AG20443 (cell line): ENCODE results near the gene AGO1.
"Not testable (repeated sequence)": the region's sequence is repeated elsewhere in the genome, so short reads cannot be mapped to it uniquely, and the experiment has no call there.

Experiments used
- DNase-seq: peaks from one replicate; pipeline ENCODE4 v3.0.0; 2012; ENCODE audit warnings: low spot score, mixed read lengths

The AGO1 gene

GRCh38 chr1:35915693-35916092 is 32.7 kb downstream of the AGO1 start:
- no peak for DNase-seq

- DNase-seq = no peak
Measured at GRCh38 chr1:35923791-35924221, 40.8 kb downstream of the AGO1 start.

- DNase-seq = no peak
Measured at GRCh38 chr1:35924838-35925237, 41.8 kb downstream of the AGO1 start.

DNA sequence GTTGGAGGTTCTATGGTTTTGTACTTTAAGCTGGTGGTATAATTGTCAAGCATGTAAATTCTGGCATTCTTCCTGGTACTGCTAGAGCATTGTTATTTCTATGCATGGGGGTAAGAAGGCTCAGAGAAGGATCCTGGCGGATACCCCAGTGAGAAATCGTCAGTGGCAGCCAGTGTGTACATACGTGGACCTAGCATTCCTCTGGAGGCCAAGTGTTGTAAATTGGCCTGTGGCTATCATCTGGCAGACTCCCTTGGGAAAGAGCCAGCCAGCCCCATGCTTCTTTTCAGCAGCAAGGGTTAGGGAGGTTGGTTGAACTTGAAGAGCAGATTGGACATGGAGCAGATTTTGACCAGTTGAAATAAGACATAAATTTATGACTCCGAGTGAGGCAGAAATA is 42.7 kb downstream of the AGO1 start:
- DNase-seq = peak; percentile 24

DNA sequence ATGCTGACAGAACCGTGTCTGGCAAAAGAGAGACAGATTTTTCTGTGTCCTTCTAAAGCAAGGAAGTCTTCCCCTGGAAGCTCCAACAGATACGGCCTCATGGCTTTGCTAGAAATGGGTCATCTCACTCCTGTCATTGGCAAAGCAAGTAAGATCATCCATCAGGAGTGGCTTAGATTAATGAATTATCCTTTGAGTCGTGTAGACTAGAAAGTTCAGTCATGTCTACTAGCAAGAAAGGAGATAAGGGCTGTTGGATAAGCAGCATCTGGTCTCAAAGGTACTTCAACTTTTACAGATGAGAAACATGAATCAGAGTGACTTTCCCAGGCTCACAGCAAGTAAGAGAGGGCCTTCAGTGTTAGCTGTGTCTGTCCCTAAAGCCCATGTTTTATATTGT is 44.5 kb downstream of the AGO1 start:
- no peak for DNase-seq

- DNase-seq = peak; percentile 75
Measured at GRCh38 chr1:35929730-35930592, 47.0 kb downstream of the AGO1 start.

DNA sequence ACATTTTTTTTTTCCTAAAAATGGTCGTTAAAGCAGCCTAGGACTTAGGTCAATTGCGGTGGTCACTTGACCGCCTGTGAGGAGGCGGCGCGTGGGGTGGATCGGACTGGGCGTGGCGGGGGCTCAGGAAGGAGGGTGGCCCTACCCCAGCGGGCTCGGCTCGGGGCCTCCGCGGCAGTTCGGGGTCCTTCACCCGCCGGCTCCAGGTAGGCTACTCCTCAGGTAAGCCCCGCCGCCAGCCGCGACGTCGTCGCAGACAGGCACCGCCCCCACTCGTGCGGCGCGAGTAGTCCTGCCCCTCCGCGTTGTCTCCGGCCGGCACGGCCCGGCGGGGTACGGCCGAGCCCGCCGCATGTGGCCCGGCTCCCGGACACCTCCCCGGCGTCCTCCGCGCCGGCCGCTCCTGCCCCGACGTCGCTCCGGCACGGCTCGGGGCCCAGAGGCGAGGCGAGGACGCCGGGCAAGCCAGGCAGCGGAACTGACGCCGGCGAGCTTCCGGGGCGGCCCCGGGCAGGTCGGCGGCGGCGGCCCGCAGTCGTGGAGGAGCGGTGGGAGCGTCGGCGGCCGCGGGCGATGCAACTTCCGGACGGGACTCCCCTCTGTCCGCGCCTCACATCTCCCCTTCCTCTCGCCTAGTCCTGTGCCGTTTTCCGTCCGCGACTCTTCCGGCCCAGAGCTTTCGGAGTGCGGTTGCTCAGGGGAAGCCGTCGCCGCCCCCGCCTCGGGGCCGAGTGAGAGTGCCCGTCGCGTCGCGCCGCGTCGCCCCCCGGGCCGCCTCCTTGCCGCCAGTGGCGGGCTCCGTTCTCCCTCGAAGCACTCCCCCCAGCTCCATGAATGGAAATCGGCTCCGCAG is 47.8 kb downstream of the AGO1 start, which contains the start of gene AGO3:
Gene AGO3, plus strand, starts transcription at position 513 of the 853 bp plus-strand sequence. Its CDS starts 322 bp downstream, at position 835.
- peak; percentile 96 for DNase-seq

DNA sequence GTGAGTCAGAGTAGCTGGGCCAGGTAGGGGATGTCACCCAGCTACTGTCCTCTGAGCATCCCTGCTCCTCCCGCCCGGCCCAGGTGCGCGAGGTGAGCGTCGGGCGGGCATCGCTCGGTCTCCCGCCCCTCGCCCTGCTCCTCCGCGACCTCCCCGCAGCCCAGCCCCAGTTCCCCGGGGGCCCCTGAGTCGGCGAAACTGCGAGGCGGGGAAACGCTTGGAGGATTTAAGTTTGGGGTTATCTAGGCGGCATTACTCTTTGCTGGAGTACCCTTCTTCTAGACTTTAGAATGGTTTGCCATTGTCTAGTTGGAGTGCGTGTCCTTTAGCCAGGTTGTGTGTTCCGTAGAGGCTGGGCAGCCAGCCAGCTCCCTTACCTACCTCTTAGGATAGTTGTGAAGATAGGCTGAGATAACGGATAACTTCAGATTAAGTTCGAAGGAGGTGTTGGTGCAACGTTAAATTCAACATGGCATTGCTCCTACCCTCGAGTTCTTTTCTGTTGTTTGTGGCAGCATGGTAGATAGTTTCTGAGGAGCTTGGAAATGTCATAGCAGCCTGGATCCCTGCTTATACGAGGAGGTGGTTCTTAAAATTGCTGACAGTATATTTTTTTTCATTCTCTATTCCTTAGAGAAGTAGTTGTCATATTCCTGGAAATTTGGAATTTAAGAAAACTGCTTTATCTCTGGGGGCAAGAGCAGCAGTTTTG is 48.6 kb downstream of the AGO1 start:
- DNase-seq = no peak

GRCh38 chr1:35932158-35932636 is 49.2 kb downstream of the AGO1 start:
- DNase-seq = no peak

DNA sequence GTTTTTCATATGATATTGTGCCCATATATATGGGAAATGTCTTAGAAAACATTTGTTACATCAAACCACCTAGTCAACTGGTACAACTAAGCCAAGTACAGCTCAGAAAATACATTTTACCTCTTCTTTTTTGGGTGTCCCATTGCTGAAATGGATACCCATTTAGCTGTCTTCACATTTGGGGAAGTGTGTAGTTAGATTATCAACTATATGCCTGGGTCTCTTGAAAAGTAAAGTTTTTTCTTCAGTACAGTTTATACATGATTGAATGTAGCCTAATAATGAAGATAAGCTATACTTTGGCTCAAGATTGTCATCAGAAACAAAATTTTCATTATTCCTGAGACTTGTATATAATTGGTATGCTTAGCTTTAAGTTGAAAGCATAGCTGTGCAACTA is 49.9 kb downstream of the AGO1 start:
- no peak for DNase-seq

- no peak for DNase-seq
Measured at GRCh38 chr1:35935442-35936388, 52.7 kb downstream of the AGO1 start.

- no peak for DNase-seq
Measured at GRCh38 chr1:35936838-35937237, 53.8 kb downstream of the AGO1 start.

GRCh38 chr1:35939484-35939883 is 56.5 kb downstream of the AGO1 start:
- no peak for DNase-seq

DNA sequence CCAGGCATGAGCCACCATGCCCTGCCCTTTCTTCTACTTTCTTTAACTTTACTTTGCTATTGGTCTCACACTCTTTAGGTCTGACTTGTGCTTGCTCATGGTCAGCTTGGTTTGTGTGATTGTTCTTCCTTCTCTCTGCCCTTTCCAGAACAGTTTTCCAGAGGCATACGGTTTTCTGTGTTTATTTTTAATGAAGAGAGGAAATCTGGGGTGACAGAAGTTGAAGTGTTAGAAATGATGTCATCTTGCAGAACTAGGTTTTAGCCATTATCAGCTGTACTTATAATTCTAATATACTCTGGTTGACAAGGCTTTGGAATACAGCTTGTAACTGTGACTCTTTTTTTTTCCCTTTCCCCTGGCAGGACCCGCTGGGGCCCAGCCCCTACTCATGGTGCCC is 62.3 kb downstream of the AGO1 start:
- no peak for DNase-seq

DNA sequence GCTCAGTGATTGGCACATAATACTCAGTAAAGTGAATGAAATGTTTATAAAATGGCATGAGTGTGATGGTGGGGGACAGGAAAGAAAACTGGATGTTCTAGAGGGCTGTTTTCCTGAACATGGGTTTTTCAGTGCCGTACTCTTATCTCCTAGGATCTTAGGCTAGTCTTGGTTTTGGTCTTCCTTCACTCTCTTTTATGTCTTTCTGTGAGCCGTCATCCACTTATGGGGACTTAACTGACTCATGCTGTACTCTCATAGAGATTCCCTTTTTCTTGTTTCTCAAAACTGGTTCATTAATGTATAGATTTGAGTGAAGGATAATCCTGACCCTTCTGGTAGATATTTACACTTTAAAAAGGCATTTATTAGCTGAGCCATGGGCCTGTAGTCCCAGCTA is 64.5 kb downstream of the AGO1 start:
- DNase-seq = no peak

- DNase-seq = no peak
Measured at GRCh38 chr1:35958558-35958957, 75.5 kb downstream of the AGO1 start.

DNA sequence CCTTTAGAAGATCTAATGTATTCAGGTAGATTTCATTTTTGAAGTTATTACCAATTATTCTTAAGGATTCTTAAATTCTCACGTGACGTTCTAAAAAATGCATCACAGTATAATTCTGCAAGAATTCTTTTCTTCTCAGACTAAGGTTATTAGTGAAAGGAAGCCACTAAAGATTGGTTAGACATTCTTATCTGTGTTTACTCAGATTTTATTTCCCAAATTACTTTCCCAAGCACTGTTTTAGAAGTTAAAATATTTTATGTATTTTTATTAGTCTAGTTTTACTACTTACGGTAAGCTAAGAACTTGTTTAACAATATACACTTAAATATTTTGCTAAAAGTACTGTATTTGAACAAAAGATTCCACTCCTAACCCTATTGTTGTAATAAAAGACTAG is 76.3 kb downstream of the AGO1 start:
- no peak for DNase-seq

GRCh38 chr1:35962952-35963351 is 79.9 kb downstream of the AGO1 start:
- DNase-seq = no peak

DNA sequence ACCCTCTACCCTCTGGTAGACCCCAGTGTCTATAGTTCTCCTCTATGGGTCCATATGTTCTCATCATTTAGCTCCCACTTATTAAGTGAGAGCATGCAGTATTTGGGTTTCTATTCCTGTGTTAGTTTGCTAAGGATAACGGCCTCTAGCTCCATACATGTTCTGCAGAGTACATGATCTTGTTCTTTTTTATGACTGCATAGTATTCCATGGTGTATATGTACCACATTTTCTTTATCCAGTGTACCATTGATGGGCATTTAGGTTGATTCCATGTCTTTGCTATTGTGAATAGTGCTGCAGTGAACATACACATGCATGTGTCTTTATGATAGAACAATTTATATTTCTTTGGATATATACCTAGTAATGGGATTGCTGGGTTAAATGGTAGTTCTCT is 81.3 kb downstream of the AGO1 start:
- not testable (repeated sequence) for DNase-seq

GRCh38 chr1:35968396-35968795 is 85.4 kb downstream of the AGO1 start:
- no peak for DNase-seq

DNA sequence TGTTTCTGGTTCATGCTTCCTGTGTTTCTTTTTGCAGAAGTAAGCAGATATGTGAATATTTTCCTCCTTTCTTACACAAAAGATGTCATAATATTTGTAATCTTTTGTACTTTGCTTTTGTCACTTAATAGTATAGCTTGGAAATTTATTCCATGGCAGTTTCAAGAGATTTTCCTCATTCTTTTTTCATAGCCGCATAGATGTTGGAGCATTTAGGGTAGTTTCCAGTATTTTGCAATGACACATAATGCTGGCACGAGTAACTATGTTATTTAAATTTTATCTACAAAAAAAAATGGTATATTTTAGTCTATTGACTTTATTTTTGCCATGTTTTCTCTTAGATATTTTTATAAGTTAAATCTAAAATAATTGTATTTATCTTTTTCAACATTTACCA is 88.6 kb downstream of the AGO1 start:
- no peak for DNase-seq
